DOHH2 (cell line): ENCODE data around the gene IFT25.

Experiments
- H3F3A ChIP-seq: fragments of 200-600 bp; sonication (generic), shearing (Covaris generic); 2 replicates; pipeline ENCODE4 v1.6.0; 2016; ENCODE audit warnings: antibody characterized with exemption, mild to moderate bottlenecking; ENCODE audit not compliant: control insufficient read depth, insufficient read depth
- H3K27ac ChIP-seq: fragments of 200-600 bp; sonication (generic); 2 replicates; pipeline ENCODE4 v1.5.1; 2014; ENCODE audit warnings: low read depth, mild to moderate bottlenecking, low read length, moderate library complexity
- H3K27me3 ChIP-seq: fragments of 200-600 bp; sonication (generic); 2 replicates; pipeline ENCODE4 v1.6.1; 2014; ENCODE audit warnings: mild to moderate bottlenecking, low read length, mixed read lengths; ENCODE audit not compliant: control insufficient read depth
- H3K36me3 ChIP-seq: fragments of 200-600 bp; sonication (generic); 2 replicates; pipeline ENCODE4 v1.6.1; 2014; ENCODE audit warnings: mild to moderate bottlenecking, low read length, moderate library complexity, mixed read lengths; ENCODE audit not compliant: control insufficient read depth
- H3K4me1 ChIP-seq: fragments of 200-600 bp; sonication (generic); 2 replicates; pipeline ENCODE4 v1.6.1; 2014; ENCODE audit warnings: mild to moderate bottlenecking, low read length, mixed read lengths; ENCODE audit not compliant: control insufficient read depth
- H3K4me2 ChIP-seq: fragments of 200-600 bp; sonication (generic); 2 replicates; pipeline ENCODE4 v1.6.0; 2014; ENCODE audit warnings: mild to moderate bottlenecking, low read length, moderate library complexity
- H3K4me3 ChIP-seq: fragments of 200-600 bp; sonication (generic); 2 replicates; pipeline ENCODE4 v1.5.1; 2014; ENCODE audit warnings: mild to moderate bottlenecking, low read length, mixed read lengths
- H3K79me2 ChIP-seq: fragments of 200-600 bp; sonication (generic); 2 replicates; pipeline ENCODE4 v1.6.1; 2014; ENCODE audit warnings: mild to moderate bottlenecking, low read length, mixed read lengths; ENCODE audit not compliant: control insufficient read depth
- H3K9me2 ChIP-seq: fragments of 200-600 bp; sonication (generic); replicated peaks from 2 replicates; pipeline ENCODE4 v1.6.1; 2014; ENCODE audit warnings: mild to moderate bottlenecking, low read length, mixed read lengths; ENCODE audit not compliant: control insufficient read depth
- H3K9me3 ChIP-seq: fragments of 200-600 bp; sonication (generic); 2 replicates; pipeline ENCODE4 v1.6.1; 2014; ENCODE audit warnings: antibody characterized with exemption, low read length, mixed read lengths; ENCODE audit not compliant: control insufficient read depth, insufficient read depth
- H4K20me1 ChIP-seq: fragments of 200-600 bp; sonication (generic); 2 replicates; pipeline ENCODE4 v1.6.0; 2014; ENCODE audit warnings: low read depth, mild to moderate bottlenecking, antibody characterized with exemption, low read length, moderate library complexity; ENCODE audit not compliant: control insufficient read depth, insufficient read depth
- CTCF ChIP-seq: fragments of 200-600 bp; sonication (generic); IDR thresholded peaks from one replicate; pipeline ENCODE4 v1.5.1; 2014; ENCODE audit warnings: antibody characterized with exemption, mild to moderate bottlenecking, low read depth, low read length; ENCODE audit not compliant: poor library complexity, severe bottlenecking
- EZH2phosphoT487 ChIP-seq: fragments of 200-600 bp; sonication (generic); IDR thresholded peaks from 2 replicates; pipeline ENCODE4 v1.6.1; 2017; ENCODE audit warnings: borderline replicate concordance, mild to moderate bottlenecking, antibody characterized with exemption, low read length, moderate library complexity, mixed read lengths

The IFT25 gene

GRCh38 chr1:53987880-53988279, 42.4 kb upstream of the IFT25 start:
- Histone ChIP-seq H3K9me3 (peaks cover 11% of the 10 kb centered on the region), H3K4me2 (no peak overlapping the region), H3K4me3 (no peak overlapping the region), H3F3A (no peaks in the 10 kb centered on the region), H3K36me3 (no peaks in the 10 kb centered on the region), H4K20me1 (no peaks in the 10 kb centered on the region), H3K27me3 (no peaks in the 10 kb centered on the region), H3K4me1 (no peaks in the 10 kb centered on the region), H3K9me2 (no peaks in the 10 kb centered on the region), H3K79me2 (no peaks in the 10 kb centered on the region), H3K27ac (no peak overlapping the region)
- TF ChIP-seq CTCF, result no peak
- TF ChIP-seq EZH2phosphoT487, result no peak

- Histone ChIP-seq H3K9me3 (no peaks in the 10 kb centered on the region; the same call in 1 of the 2 replicates), H3K4me1 (no peaks in the 10 kb centered on the region), H3K4me2 (no peak overlapping the region), H3K36me3 (no peaks in the 10 kb centered on the region), H4K20me1 (no peaks in the 10 kb centered on the region), H3K4me3 (no peak overlapping the region), H3K9me2 (no peaks in the 10 kb centered on the region), H3K79me2 (no peaks in the 10 kb centered on the region), H3K27me3 (no peaks in the 10 kb centered on the region), H3F3A (no peaks in the 10 kb centered on the region), H3K27ac (no peak overlapping the region)
- TF ChIP-seq CTCF (no peak), EZH2phosphoT487 (no peak)
Observed at GRCh38 chr1:53986458-53986857, 41.0 kb upstream of the IFT25 start.

GRCh38 chr1:53984726-53985125, 39.2 kb upstream of the IFT25 start:
- no peaks in the 10 kb centered on the region for H3K9me2 ChIP-seq
- H3K36me3 ChIP-seq, result no peaks in the 10 kb centered on the region
- no peak overlapping the region for H3K4me3 ChIP-seq
- H3K27me3 ChIP-seq, result no peaks in the 10 kb centered on the region
- no peak overlapping the region for H3K27ac ChIP-seq
- H4K20me1 ChIP-seq, result no peaks in the 10 kb centered on the region; the same call in 1 of the 2 replicates
- no peaks in the 10 kb centered on the region for H3K79me2 ChIP-seq
- no peaks in the 10 kb centered on the region for H3K4me1 ChIP-seq
- H3F3A ChIP-seq, result no peaks in the 10 kb centered on the region
- H3K4me2 ChIP-seq, result no peak overlapping the region
- H3K9me3 ChIP-seq, result no peaks in the 10 kb centered on the region
- TF ChIP-seq EZH2phosphoT487 (no peak), CTCF (no peak)

- no peaks in the 10 kb centered on the region for H3K9me2 ChIP-seq
- H3K9me3 ChIP-seq, result no peaks in the 10 kb centered on the region
- no peaks in the 10 kb centered on the region; the same call in 1 of the 2 replicates for H4K20me1 ChIP-seq
- no peaks in the 10 kb centered on the region for H3K4me1 ChIP-seq
- no peak overlapping the region for H3K4me2 ChIP-seq
- H3K36me3 ChIP-seq, result no peaks in the 10 kb centered on the region
- TF ChIP-seq EZH2phosphoT487 (no peak), CTCF (no peak)
- no peaks in the 10 kb centered on the region for H3K27me3 ChIP-seq
- H3F3A ChIP-seq, result no peaks in the 10 kb centered on the region
- no peak overlapping the region for H3K27ac ChIP-seq
- no peak overlapping the region for H3K4me3 ChIP-seq
- no peaks in the 10 kb centered on the region for H3K79me2 ChIP-seq
Observed at GRCh38 chr1:53982763-53983104, 37.2 kb upstream of the IFT25 start.
